Measurements from ENCODE around the gene PIKFYVE.
"Not testable (repeated sequence)": the region's sequence is repeated elsewhere in the genome, so short reads cannot be mapped to it uniquely, and the experiment has no call there.

Gene PIKFYVE

DNA sequence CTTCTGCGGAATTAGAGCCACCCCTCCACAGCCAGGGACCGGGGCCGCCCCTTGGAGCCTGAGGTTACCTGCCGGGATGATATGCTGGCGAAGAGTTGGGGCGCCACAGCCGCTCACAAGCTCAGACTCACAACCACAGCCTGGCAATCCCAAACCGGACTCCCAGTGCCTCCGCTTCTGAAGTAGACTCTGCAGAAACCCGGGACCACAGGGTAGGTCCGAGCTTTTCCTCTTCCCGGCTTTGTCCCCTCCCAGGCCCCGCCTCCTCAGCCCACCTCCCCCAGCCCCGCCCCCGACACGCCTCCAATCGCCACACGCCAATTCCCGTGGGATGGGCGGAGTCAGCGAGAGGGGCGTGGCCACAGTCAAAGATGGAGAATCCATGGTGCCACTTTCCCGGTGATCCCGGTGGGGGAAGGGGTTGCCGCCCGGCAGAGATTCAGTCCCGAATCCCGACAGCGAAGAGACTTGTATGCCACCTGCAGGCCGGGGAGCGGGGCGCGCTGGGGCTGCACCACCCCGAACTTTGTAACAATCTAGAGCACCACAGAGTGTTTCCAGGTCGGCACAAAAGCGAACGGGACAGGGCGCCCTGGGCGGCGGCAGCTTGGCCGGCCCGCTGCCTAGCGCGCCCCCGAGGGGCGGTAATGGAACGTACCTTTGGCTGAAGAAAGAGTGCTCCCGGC, 11.0 kb upstream of the PIKFYVE start, which contains the start of gene IDH1:
IDH1 (minus strand) TSS at position 201 of the 686 bp plus-strand sequence. CDS start 3,520 bp downstream, outside the sequence.
- peak; percentile 86 for DNase-seq

DNA sequence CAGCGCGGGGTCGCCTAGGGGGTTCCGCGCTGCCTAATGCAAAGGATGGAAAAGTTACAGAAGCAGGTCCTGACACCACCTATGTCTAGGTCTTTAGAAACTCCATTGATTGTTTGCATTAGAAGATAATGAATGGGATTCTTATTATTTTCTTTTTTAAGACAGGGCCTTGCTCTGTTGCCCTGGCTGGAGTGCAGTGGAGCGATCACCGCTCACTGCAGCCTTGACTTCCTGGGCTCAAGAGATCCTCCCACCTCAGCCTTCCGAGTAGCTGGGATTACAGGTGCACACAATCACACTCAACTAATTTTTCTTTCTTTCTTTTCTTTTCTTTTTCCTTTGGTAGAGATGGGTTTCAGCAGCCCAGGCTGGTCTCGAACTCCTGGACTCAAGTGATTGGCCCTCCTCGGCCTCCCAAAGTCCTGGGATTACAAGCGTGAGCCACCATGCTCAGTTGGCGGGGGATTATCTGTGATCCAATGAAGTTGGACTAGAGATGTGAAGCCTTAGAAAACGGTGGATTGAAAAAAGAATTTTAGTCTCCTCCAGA, 10.4 kb upstream of the PIKFYVE start:
- DNase-seq: no peak

DNA sequence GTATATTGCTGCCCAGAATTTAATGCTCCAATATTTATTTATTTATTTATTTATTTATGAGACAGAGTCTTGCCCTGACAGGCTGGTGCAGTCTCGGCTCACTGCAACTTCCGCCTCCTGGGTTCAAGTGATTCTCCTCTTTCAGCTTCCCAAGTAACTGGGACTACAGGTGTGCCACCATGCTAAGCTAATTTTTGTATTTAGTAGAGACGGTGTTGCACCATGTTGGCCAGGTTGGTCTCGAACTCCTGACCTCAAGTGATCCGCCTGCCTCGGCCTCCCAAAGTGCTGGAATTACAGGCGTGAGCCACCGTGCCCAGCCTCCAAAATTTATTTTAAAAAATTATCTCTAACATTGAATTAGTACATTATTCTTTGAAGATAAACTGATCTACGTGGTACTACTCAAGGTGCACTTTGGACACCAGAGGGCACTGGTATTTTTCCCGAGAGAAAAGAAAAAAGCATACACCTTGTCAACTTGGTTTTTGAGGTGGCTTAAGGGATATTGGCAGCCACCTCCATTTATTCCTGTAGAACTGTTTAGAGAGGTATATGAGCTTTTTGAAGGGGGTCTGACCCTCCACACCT, 9.8 kb upstream of the PIKFYVE start:
- DNase-seq: no peak

DNA sequence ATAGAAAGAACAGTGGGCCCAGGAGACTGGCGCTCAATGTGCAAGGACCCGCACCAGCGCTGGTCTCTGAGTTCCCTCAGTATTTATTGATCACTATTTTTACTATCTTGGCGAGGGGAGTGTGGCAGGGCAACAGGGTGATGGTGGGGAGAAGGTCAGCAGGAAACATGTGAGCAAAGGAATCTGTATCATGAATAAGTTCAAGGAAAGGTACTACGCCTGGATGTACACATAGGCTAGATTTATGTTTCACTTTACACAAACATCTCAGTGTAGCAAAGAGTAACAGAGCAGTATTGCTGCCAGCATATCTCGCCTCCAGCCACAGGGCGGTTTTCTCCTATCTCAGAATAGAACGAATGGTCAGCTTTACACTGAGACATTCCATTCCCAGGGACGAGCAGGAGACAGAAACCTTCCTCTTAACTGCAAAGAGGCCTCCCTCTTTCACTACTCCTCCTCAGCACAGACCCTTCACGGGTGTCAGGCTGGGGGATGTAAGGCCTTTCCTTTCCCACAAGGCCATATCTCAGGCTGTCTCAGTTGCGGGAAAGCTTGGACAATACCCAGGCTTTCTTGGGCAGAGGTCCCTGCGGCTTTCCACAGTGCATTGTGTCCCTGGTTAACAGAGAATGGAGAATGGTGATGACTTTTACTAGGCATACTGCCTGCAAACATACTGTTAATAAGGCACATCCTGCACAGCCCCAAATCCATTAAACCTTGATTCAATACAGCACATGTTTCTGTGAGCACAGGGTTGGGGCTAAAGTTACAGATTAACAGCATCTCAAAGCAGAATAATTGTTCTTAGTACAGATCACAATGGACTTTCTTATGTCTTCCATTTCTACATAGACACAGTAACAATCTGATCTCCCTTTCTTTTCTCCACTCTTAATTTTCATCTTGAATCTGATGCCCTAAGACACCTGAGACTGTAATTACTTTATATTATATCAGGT, 8.9 kb upstream of the PIKFYVE start:
- DNase-seq: not testable (repeated sequence)

DNA sequence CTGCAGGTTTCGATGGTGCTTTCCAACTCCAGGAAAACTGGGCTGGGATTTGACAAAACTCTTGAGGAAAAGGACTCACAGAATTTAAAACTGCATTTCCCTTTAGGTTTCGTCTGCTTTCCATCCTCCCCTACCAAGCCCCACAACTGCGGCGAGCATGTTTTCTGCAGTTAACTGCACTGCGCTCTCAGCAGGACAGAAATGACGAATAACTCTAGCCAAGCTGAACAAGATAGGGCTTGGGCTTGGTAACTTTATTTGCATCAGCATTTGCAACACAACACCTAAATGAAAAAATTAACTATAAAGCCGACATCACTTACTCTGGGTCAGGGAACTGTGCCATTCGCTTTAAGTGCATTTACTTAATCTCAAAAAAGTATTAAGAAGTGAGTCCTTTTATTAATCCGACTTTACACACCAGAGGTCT, 669 bp upstream of the PIKFYVE start:
- DNase-seq: peak; percentile 58

DNA sequence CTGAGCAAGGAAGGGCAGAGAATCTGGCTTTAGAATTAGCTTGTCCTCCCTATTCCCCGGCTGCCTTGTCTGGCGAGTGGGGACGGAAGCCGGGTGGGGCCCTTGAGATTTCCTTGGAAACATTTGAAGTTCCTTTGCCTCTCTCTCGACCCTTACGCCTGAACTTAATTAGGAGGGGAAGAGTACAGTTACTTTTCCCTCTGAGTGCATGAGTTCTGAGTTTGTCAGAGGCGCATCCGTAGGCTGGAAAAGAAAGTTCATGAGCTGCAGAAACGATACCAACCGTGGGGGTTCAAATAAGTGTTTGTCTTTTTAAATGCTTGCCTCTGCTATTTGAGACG, 468 bp downstream of the PIKFYVE start:
- DNase-seq: no peak

DNA sequence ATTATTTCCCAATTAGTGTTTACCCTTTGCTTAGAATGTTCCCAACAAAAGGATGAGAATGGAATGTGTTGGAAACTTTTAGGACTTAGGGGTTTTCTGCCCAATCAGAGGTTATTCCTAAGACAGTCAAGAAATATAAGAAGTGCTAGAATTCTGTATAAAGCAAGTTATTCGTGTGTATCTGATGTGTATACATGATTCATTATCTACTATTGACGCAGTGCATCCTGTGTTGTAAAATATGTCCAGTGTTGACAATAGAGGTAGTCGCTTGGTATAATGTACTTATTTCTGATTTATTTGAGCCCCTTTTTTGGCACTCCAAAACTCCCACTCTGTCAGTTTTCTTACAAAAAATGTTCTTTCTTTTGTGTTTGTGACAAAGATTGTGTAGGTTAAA, 881 bp downstream of the PIKFYVE start:
- no peak for DNase-seq

DNA sequence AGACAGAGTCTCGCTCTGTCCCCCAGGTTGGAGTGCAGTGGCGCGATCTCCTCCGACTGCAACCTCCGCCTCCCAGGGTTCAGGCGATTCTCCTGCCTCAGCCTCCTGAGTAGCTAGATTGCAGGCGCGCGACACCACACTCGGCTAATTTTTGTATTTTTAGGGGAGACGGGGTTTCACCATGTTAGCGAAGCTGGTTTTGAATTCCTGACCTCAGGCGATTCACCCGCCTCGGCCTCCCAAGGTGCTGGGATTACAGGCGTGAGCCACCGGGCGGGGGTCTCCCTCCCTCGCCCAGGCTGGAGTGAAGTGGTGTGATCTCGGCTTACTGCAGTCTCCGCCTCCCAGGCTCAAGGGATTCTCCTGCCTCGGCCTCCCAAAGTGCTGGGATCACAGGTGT, 1.5 kb downstream of the PIKFYVE start:
- not testable (repeated sequence) for DNase-seq

DNA sequence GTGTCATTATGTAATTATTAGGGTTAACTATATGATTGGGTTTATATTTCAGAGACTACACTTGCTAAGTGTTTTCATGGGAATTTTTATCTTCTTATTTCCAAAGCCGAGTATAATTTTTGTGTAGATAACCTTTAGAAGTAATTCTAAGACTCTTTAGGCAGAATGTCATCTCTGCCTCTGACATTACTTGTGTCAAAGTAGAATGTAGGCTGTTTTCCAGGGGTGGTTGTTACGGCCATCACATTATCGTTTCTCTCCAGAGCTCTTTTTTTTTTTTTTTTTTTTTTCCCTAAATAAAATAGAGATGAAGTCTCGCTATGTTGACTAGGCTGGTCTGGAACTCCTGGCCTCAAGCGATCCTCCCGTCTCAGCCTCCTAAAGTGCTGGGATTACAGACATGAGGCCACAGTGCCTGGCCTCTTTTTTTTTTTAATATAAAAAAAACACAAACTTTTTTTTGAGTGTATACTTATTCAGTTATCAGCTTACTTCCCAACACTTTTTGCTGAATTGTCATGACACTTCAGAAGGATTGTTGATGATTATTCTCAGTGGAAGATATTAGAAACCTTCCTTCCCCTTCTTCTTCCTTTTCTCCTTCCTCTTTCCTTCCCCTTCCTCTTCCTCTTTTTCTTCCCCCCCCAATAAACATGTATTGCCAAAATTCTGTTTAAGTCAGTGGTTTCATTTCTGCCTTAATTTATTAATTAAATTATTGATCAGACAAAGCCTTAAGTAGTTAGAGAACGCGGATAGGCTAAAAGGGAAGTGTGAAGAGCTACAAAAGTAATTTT, 2.3 kb downstream of the PIKFYVE start:
- DNase-seq: no peak

DNA sequence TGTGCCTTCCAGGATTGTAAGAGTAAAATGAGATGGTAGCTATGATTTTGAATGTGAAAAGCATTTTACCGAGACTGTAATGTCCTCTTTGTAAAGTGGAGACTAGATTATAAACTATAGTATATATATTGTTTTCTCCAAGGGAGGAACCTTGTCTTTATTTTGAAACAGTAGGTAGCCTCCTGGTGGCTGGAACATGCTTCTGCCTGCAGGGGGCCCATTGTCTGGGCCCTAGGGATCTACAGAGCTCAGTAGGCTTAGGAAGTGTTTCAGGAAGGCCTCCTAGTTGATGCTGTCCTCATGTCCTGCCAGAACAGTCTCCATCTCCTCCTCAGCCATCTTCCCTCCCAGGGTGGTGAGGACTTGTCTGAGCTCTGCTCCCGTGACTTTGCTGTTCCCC, 3.0 kb downstream of the PIKFYVE start:
- no peak for DNase-seq

DNA sequence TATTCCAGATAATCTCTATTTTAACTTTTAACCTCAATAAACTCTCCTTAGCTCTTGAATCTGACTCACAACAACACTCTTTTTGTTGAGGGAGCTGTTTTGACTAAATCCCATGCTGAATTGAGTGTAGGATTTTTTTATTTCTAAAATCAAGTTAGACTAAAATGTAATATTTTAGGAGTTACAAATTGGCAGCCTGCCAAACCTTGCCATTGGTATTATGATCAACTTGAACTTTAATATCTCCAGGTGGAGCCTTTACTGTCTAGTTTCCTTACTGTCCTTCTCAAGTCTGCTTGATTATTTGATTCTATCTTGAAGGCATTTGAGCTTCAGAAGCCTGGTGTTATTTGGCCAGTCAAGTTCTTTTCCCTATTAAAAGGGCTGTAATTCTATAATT, 8.7 kb downstream of the PIKFYVE start:
- no peak for DNase-seq

DNA sequence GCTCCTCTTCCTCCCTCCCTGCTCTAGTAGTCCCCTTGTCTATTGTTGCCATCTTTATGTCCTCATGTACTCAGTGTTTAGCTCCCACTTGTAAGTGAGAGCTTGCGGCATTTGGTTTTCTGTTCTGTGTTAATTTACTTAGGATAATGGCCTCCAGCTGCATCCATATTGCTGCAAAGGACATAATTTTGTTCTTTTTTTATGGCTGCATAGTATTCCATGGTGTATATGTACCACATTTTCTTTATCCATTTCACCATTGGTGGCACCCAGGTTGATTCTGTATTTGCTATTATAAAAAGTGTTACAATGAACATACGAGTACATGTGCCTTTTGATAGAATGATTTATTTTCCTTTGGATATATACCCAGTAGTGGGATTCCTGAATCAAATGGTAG, 12.5 kb downstream of the PIKFYVE start:
- no peak for DNase-seq

DNA sequence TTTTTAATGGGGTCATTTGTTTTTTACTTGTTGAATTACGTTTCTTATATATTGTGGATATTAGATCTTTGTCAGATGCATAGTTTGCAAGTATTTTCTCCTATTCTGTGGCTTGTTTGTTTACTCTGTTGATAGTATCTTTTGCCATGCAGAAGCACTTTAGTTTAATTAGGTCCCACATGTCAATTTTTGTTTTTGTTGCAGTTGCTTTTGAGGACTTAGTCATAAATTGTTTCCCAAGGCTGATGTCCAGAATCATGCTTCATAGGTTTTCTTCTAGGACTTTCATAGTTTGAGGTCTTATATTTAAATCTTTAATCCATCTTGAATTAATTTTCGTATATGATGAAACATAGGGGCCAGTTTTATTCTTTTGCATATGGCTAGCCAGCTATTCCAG, 13.2 kb downstream of the PIKFYVE start:
- no peak for DNase-seq

DNA sequence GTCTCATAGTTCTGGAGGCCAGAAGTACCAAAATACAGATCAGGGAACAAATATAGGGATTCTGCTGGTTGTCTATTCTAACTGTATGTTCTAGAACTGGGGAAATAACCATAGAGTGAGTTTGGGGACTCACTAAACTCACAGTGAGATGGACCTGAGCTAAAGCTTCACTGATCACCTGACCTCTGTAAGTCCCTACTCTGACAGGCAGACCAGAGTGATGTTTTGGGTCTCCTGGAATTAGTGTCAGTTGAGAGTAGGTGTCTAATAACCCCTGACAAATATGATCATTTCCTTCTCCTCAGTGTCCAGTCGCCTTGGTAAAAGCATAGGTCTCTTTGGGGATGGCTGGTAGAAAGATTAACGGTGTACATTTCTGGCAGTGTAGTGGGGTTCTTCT, 14.2 kb downstream of the PIKFYVE start:
- DNase-seq: no peak

DNA sequence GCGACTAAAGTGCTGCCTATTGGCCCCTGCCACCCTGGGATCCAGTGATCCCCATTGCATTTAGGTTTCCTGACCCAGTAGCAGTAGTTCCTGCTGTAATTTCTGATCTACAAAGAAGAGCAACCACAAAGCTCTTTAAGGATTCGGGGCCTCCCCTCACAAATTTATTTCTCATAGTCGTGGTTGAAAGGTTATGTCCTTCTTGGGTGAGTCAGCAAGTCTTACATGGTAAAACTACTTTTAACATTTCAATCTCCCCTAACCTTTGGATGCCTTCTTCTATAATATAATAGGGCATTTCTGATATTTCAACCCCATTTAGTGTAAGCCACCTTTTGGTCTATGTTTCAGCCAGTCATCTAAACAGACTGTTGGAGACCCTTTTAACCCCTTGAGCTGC, 14.9 kb downstream of the PIKFYVE start:
- no peak for DNase-seq

DNA sequence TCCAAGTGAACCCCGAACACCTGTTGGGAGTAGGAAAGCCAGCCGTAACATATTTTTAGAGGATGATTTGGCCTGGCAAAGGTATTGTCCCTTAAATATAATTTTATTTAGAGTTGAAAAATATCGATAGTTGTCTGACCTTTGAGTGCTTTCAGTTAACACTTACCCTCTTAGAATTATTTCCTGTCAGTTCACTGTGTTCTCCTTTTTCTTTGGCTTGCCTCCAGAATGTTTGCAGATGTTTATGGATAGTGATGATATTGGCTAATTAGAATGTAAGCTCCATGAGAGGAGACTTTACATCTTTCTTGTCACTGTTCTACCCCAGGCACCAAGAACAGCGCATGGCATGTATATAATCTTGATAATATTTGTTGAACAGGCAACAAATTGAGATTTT, 19.8 kb downstream of the PIKFYVE start:
- DNase-seq: no peak

DNA sequence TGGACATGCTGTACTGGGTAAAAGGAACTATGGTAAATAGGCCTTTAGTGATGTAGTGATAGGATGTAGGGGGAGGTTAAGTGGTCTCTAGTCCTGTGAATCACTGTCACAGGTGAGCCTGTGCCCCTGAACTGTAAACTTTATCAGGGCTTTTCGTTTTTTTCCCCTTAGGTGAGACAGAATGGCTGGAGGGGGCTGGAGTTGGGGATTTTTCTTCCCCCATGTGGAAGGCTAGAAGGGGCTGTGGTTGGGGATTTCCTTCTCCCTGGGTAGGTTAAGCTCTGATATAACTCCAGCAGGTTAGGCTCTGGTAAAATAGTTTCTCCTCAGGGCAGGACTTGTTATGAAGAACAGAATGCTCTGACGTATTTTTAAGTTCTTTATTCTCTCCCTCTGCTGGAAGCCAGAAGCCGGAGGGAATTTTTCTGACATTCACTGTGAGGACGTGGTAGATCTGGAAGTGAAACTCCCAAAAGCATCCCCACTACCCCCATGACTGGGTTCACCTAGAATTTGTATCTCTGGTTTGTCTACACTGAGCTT, 28.5 kb downstream of the PIKFYVE start:
- DNase-seq: no peak

DNA sequence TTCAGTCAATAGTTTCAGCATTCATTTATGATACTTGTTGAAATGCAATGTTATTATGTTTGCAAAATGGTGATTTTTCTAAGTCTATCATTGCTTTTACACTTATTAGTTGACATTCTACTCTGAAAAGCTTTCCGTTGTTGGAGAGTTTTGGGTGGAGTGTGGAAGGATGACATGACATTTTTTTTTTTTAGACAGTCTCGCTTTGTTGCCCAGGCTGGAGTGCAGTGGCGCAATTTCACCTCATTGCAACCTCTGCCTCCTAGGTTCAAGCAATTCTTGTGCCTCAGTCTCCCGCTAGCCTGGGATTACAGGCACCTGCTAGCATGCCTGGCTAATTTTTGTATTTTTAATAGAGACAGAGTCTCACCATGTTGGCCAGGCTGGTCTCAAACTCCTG, 29.8 kb downstream of the PIKFYVE start:
- no peak for DNase-seq

DNA sequence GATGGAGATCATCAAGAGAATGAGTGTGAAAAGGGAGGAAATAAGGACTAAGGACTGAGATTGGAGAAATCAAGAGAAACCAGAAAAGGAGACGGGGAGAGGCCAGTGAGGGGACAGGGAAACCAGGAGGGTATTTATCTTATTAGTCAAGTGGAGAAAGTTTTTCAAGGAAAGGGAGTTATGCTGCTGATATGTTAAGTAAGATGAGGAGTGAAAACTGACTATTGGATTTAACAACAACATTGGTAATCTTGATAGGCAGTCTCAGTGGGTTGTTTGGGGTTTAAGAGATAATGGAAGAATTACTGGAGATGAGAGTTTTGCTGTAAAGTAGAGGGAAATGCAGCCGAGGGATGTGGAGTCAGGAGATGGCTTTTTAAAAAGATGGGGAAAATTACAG, 30.6 kb downstream of the PIKFYVE start:
- no peak for DNase-seq

DNA sequence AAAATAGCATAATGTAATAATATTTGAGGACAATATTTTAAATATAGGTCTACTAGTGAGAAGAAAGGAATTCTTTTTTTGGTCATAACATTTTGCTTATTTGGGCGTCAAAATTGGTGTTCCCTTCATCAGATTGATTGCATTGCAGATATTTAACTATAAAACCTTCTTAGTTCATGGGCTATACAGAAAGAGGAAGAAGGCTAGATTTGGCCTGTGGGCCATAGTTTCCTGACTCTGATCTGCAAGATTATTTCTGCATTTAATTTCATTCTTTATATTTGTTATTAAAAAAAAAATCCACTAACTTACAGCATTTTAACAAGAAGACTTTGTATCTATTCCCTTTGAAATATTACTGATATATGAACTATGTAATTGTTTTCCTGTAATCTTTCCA, 31.9 kb downstream of the PIKFYVE start:
- no peak for DNase-seq

DNA sequence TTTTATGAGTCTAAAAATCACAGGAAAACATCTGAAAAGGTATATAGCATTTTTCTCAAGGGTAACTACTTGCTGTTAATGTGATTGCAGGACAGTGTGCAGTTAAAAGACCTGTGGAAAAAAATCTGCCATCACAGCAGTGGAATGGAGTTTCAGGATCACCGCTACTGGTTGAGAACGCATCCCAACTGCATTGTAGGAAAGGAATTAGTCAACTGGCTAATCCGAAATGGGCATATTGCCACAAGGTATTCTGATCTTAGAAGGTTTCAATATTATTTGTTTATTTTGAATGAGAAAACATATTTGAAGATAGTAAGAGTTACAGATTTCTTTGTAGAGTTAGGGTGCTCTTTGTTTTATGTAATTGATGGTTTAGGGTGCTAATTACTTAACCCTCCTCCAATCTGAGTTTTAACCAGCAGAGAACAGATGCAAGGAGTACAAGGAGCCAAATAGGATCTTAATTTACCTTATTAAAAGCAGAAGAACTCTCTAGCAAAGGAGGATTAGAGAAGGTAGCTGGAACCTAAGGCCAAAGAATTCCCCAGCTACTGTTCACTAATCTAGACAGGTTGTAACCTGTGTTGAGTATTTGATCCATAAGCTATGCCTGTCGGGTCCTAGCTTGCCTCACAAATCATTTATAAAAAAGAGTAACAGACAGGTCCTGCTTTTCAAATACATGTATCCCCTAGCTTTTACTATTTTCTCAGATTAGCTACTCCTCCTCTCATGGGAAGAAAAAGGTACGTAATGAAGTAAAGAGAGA, 35.0 kb downstream of the PIKFYVE start:
- no peak for DNase-seq

All from central memory CD4-positive, alpha-beta T cell (primary cell).